GM19238 (cell line): ENCODE data around the gene CYBC1.
"Not testable (repeated sequence)": the region's sequence is repeated elsewhere in the genome, so short reads cannot be mapped to it uniquely, and the experiment has no call there.

ENCODE experiments used
- DNase-seq: peaks from one replicate; pipeline ENCODE4 v3.0.0; 2011; ENCODE audit warnings: low spot score; ENCODE audit not compliant: insufficient read length

The CYBC1 gene

DNA sequence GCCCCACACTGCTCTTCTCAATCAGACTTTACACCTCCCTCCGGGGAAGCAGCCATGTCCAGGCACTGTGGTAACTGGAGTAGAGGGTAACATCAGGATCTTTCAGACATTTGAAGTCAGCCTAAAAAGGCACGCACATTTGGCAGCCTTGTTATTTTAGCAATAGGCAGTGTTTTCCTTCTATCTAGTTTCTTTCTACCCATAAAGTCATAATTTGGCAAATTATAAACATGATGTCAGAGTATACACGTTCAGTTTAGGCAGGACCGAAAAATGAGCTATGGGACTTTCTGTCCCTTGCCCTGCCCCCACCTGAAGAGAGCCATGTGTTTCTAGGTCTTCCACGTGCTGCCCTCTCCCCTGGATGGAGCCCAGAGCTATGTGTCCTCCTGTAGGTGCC lies 29.1 kb upstream of the CYBC1 start:
- DNase-seq, result no peak

DNA sequence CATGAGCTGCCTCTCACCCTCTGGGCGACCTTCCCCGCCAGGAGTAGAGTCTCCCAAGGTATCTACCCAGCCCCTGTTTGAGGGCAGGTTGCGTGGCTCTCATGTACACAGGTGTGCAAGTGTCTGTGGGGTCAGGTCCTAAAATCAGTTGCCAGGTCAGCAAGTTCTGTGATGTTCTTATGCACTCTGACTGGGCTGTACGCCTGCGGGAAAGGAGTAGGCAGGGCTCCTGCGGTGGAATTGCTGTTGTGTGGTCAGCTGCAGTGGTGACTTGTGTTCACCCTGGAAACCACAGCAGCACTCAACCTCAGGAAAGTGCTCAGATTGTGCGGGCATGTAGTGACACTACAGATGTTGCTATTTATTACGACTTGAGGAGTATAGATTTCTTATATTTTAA lies 27.4 kb upstream of the CYBC1 start:
- no peak for DNase-seq

- DNase-seq, result no peak
Measured at GRCh38 chr17:82475458-82475857, 24.9 kb upstream of the CYBC1 start.

DNA sequence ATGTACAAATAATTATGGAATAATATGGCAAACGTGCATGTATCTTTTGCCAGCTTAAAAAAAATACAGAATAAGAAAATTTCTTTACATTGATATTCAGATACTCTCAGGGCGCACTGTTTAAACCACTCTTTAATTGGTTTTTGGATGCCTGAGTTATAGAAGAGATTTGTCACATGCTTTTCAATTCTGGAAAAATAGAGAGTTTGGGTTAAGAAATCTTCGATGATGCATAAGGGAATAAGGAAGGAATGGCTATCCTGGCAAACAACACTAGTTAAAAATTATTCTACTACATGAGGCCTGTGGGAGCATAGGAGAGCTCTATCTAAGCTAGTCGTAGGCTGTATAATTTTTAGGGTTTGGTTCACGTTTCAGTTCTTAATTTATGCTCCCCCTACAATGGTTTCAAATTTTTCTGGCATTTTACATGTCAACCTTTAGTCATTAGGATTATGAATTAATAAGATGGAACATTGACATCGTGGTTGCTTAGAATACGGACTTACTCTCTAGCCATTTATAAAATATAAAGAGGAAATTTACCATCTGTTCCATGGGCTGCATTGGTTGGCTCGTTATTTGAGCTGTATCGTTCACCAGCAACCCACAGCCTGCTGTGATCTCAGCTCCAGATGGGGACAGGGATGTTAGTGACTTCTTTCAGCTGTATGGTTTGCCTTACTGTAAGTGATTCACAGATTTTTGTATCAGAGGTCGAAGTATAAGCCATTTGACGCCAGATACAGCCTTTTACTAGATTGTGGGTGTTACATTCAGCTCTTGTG lies 23.9 kb upstream of the CYBC1 start:
- DNase-seq, result no peak

GRCh38 chr17:82470065-82470464 lies 19.5 kb upstream of the CYBC1 start:
- DNase-seq, result no peak

GRCh38 chr17:82468692-82469091 lies 18.1 kb upstream of the CYBC1 start:
- no peak for DNase-seq

- no peak for DNase-seq
Measured at GRCh38 chr17:82465023-82465603, 14.6 kb upstream of the CYBC1 start.

DNA sequence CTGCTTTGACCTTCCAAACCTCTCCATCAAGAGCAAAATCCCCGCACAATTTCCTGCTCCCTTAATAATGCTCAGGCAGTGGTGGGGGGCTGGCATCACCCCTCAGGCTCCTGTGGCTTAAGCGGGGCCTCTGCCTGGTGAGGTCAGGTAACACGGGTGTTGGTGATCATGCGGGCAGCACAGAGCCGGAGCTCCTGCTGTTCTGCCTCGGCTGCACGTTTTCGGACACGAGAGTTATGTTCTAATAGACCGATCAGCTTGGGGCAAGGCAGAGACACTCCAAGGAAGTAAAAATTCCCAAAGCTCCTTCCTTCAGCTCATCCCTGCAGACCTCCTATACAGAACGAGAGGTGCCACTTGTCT lies 14.0 kb upstream of the CYBC1 start:
- no peak for DNase-seq

DNA sequence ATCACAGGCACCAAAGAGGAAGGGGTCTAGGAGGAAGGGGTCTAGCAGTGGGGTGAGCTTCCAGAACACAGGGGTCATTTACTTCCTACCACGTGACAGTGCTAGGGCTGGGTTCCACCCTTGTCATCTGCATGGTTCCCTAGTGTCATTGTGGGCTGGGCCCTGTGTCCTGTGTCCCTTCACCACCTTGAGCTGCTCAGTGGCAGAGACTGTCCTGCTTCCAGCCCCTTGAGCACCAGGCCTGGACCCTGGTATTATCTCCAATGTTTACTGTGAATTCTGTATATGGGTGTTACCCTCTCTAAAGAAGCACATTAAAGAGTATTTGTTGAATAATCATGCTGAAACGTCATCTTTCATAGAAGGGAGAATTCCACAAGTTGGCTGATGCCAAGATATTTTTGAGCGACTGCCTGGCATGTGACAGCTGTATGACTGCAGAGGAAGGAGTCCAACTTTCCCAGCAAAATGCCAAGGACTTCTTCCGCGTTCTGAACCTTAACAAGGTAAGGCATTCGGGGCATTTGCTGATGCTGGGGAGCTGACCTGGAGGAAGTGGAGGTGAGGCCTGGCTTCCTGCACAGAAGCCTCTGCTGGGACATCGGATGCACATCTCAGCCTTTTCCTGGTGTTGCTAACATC lies 13.5 kb upstream of the CYBC1 start:
- no peak for DNase-seq

DNA sequence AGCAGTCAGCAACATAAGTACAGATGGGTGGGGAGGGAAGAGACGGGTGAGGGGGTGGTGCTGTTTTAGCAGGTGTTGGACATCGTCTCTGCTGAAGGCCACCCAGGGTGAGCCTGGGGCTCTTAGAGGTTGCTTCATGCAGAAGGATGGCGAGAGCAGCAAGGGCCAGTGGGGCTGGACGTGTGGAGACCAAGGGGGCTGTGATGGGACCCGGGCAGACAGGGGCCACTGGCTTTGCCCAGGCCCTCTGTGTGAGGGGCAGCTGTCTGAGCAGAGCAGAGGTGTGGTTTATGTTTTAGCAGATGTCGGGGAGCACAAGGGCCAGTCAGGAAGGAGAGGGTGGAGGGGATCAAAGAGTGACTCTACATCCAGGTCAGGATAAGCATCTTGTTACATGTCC lies 12.8 kb upstream of the CYBC1 start:
- no peak for DNase-seq

- DNase-seq, result no peak
Measured at GRCh38 chr17:82461827-82462524, 11.4 kb upstream of the CYBC1 start.

DNA sequence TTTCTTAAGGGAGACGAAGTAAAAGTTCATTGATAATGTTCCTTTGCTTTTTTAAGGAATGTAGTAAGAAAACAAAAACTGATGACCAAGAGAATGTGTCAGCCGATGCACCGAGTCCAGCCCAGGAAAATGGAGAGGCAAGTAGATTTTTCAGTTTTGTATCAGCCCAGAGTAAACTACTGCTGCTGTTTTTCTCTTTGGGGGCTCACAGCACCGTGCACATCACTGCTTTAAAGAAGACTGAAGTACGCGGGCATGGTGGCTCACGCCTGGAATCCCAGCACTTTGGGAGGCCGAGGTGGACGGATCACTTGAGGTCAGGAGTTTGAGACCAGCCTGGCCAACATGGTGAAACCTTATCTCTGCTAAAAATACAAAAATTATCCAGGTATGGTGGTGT lies 9.4 kb upstream of the CYBC1 start:
- DNase-seq, result not testable (repeated sequence)

DNA sequence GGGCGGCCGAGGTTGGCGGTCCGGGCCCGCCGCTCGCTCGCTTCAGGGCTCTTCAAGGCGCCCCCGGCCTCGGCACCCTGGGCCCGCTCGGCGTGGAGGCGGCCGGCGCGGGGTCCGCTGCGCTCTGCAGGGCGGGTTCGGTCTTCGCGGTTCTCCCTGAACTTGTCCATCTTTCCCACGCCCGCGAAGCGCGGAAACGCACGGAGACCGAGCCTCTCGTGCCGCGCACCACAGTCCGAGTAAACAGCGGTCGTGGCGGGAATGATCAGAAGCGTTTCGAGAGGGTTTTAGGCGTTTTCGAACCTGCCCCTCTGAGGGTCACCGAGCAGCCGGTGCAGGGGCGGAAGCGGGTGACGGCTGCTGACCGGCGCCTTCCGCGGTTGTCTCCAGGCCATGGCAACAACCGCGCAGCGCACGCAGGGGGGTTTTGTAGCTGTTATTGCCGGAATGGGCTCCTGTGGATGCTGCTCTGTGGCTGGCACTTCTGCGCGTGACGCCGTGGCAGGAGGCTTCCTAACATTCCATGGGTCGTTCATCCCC lies 8.4 kb upstream of the CYBC1 start:
- DNase-seq, result no peak

DNA sequence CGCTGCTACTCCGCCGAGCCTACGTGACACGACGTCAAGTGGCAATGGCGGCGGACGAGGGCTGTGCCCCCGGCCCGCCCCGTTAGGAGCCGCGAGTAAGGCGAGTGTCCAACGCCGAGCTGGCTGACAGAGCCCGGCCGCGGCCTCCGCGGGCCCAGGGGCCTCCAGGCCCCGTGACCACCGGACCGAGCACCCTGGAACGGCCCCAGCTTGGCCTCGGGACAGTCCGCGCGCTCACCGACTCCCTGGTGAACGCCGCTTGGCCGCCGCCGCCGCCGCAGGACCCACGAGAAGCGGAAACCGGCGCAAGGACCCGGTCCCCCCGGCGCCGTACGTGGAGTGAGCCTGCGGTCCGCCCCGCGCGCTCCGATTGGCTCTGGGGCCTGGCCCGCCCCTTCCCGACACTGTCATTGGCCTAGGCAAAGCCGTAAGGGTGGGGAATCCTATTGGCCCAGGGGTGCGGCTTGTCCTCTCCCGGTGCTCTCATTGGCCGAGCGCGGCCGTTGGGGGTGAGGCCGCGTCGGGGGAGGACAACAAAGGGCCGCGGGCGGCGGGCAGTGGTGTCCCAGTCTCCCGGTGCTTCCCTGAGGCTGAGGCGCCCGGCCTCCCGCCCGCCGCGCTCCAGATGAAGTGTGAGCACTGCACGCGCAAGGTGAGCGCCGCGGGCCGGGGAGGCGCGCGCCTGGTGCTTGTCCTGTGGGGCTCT lies 7.8 kb upstream of the CYBC1 start, which contains the start of gene NARF:
TSS of gene NARF (plus strand) at position 563 of the 706 bp plus-strand sequence. CDS start at position 626, 63 bp downstream.
- DNase-seq, result peak; percentile 99

DNA sequence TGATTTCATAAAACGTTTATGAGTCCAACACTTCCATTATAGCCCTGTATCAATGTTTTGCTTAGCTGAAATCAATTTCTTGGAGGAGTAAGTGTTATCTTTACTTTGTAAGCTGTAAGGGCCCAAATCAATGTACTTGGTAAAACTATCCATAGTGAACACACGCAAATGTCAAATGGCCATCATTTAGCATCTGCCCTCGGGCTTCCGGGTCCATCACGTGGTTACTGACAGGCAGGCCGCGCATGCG lies 7.3 kb upstream of the CYBC1 start:
- no peak for DNase-seq

GRCh38 chr17:82457073-82457928 lies 6.7 kb upstream of the CYBC1 start:
- DNase-seq, result no peak

DNA sequence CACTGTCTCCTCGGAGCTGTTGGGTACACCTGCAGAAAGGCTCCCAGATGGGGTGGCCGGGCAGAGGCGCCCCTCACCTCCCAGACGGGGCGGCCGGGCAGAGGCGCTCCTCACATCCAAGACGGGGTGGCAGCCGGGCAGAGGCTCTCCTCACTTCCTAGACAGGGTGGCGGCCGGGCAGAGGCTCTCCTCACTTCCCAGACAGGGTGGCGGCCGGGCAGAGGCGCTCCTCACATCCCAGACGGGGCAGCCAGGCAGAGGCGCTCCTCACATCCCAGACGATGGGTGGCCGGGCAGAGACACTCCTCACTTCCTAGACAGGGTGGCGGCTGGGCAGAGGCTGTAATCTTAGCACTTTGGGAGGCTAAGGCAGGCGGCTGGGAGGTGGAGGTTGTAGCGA lies 3.2 kb upstream of the CYBC1 start:
- not testable (repeated sequence) for DNase-seq

DNA sequence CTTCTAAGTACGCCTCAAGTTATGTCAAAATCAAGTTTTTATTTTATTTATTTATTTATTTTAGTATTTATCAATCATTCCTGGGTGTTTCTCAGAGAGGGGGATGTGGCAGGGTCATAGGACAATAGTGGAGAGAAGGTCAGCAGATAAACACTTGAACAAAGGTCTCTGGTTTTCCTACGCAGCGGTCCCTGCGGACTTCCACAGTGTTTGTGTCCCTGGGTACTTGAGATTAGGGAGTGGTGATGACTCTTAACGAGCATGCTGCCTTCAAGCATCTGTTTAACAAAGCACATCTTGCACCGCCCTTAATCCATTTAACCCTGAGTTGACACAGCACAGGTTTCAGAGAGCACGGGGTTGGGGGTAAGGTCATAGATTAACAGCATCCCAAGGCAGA lies 2.6 kb upstream of the CYBC1 start:
- not testable (repeated sequence) for DNase-seq

DNA sequence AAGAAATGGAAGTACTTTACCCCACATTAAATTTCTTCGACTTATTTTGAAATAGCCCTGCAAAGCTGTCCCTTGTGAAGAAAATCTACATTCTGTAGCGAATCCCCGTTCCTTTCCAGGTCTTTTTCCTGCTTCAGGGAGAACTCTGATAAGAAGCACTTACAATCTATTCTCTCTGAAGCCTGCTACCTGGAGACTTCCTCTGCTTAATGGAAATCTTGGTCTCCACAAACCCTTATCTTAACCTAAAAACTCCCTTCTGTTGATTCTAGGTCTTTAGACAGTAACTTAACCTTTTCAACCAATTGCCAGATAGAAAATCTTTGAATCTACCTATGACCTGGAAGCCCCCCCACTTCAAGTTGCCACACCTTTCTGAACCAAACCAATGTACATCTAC lies 1.6 kb upstream of the CYBC1 start:
- DNase-seq, result no peak

GRCh38 chr17:82449883-82450356 lies 632 bp downstream of the CYBC1 start:
- DNase-seq, result no peak
